AG09319 (cell line): Measurements from ENCODE around the gene TIMP2.

ENCODE experiments used
- DNase-seq: peaks from one replicate; pipeline ENCODE4 v3.0.0-alpha.2; 2010; ENCODE audit warnings: low read depth; ENCODE audit errors: extremely low read depth
- CTCF ChIP-seq: IDR thresholded peaks from 2 replicates; pipeline ENCODE4 v1.5.1; 2011; ENCODE audit warnings: low read depth, mild to moderate bottlenecking, inconsistent platforms, low read length, moderate library complexity

Gene TIMP2

GRCh38 chr17:78954684-78955083 lies 29.5 kb upstream of the TIMP2 start:
- no peak for TF ChIP-seq CTCF
- DNase-seq: no peak

- no peak for TF ChIP-seq CTCF
- no peak for DNase-seq
Measured at GRCh38 chr17:78953356-78954350, 28.5 kb upstream of the TIMP2 start.

- no peak for TF ChIP-seq CTCF
- DNase-seq: no peak
Measured at GRCh38 chr17:78952706-78953105, 27.5 kb upstream of the TIMP2 start.

- DNase-seq: no peak
- TF ChIP-seq CTCF: no peak
Measured at GRCh38 chr17:78951967-78952551, 26.9 kb upstream of the TIMP2 start.

- TF ChIP-seq CTCF: no peak
- DNase-seq: no peak
Measured at GRCh38 chr17:78950870-78951269, 25.7 kb upstream of the TIMP2 start.

- TF ChIP-seq CTCF: no peak
- no peak for DNase-seq
Measured at GRCh38 chr17:78947235-78948149, 22.3 kb upstream of the TIMP2 start.
